Neuronal stem cell (in vitro differentiated cells): Measurements from ENCODE around the gene USF2.
A peak's percentile ranks its signal among the peaks of the same experiment; 100 is the strongest.

ENCODE experiments used
- DNase-seq: peaks from one replicate; pipeline ENCODE4 v3.0.0-alpha.2; 2013; ENCODE audit warnings: low spot score
- H2AFZ ChIP-seq: one replicate; pipeline ENCODE4 v1.6.1; 2013; ENCODE audit warnings: mild to moderate bottlenecking, low read length, inconsistent platforms
- H2AK5ac ChIP-seq: 2 replicates; pipeline ENCODE4 v1.6.1; 2013; ENCODE audit warnings: low read depth, mild to moderate bottlenecking, inconsistent platforms, low read length, moderate library complexity, mixed read lengths
- H2BK120ac ChIP-seq: 2 replicates; pipeline ENCODE4 v1.6.1; 2013; ENCODE audit warnings: low read depth, mild to moderate bottlenecking, inconsistent platforms, low read length, moderate library complexity, mixed read lengths
- H2BK12ac ChIP-seq: one replicate; pipeline ENCODE4 v1.6.1; 2013; ENCODE audit warnings: low read length, inconsistent platforms
- H2BK15ac ChIP-seq: 2 replicates; pipeline ENCODE4 v1.6.1; 2013; ENCODE audit warnings: mild to moderate bottlenecking, low read length, inconsistent platforms, mixed read lengths
- H2BK5ac ChIP-seq: one replicate; pipeline ENCODE4 v1.6.1; 2013; ENCODE audit warnings: inconsistent platforms, mild to moderate bottlenecking, low read length, moderate library complexity
- H3K14ac ChIP-seq: one replicate; pipeline ENCODE4 v1.6.1; 2013; ENCODE audit warnings: low read length, inconsistent platforms
- H3K18ac ChIP-seq: 2 replicates; pipeline ENCODE4 v1.6.1; 2013; ENCODE audit warnings: low read length, inconsistent platforms
- H3K23ac ChIP-seq: 2 replicates; pipeline ENCODE4 v1.6.1; 2013; ENCODE audit warnings: low read depth, mild to moderate bottlenecking, mixed read lengths, low read length, inconsistent platforms; ENCODE audit not compliant: poor library complexity
- H3K27ac ChIP-seq: replicated peaks from 3 replicates; pipeline ENCODE4 v1.5.1; 2013; ENCODE audit warnings: low read length, inconsistent platforms
- H3K27me3 ChIP-seq, 3 experiments: 2 replicates each; pipeline ENCODE4 v1.6.1; 2013; ENCODE audit warnings: low read length in 3 of 3, mild to moderate bottlenecking in 2 of 3, inconsistent platforms in 1 of 3, low read depth in 1 of 3, mixed read lengths in 1 of 3, moderate library complexity in 1 of 3; ENCODE audit not compliant: control insufficient read depth in 3 of 3, insufficient read depth in 3 of 3
- H3K36me3 ChIP-seq, 2 donors: replicated peaks in 1 of 2; 2 replicates each; pipeline ENCODE4 v1.6.1; 2013; ENCODE audit warnings: low read length in 2 of 2; ENCODE audit not compliant: control insufficient read depth in 2 of 2, insufficient read depth in 2 of 2
- H3K4ac ChIP-seq: 2 replicates; pipeline ENCODE4 v1.6.1; 2013; ENCODE audit warnings: inconsistent platforms, mild to moderate bottlenecking, low read length, moderate library complexity
- H3K4me1 ChIP-seq, 2 donors: 1 replicate in 1 of 2; 2 replicates in 1 of 2; pipeline ENCODE4 v1.6.1; 2013; ENCODE audit warnings: low read length in 2 of 2, low read depth in 1 of 2; ENCODE audit not compliant: control insufficient read depth in 2 of 2, insufficient read depth in 1 of 2
- H3K4me2 ChIP-seq: one replicate; pipeline ENCODE4 v1.6.1; 2013; ENCODE audit warnings: mild to moderate bottlenecking, low read length, inconsistent platforms; ENCODE audit not compliant: insufficient read depth, poor library complexity, severe bottlenecking
- H3K4me3 ChIP-seq, 2 donors: 2 replicates each; pipeline ENCODE4 v1.5.1; 2013; ENCODE audit warnings: low read length in 2 of 2, mild to moderate bottlenecking in 2 of 2, inconsistent platforms in 1 of 2, moderate library complexity in 1 of 2
- H3K79me1 ChIP-seq: one replicate; pipeline ENCODE4 v1.6.1; 2013; ENCODE audit warnings: low read depth, mild to moderate bottlenecking, inconsistent platforms, low read length, moderate library complexity
- H3K9ac ChIP-seq: one replicate; pipeline ENCODE4 v1.6.1; 2013; ENCODE audit warnings: mild to moderate bottlenecking, low read depth, low read length, inconsistent platforms; ENCODE audit not compliant: poor library complexity
- H3K9me3 ChIP-seq, 2 donors: replicated peaks in 1 of 2; 2 replicates each; pipeline versions ENCODE3 to v1.6.1; 2013; ENCODE audit warnings: low read length in 2 of 2, mild to moderate bottlenecking in 2 of 2, inconsistent platforms in 1 of 2, low read depth in 1 of 2, mixed read lengths in 1 of 2, moderate library complexity in 1 of 2; ENCODE audit not compliant: control insufficient read depth in 2 of 2, insufficient read depth in 1 of 2
- H4K8ac ChIP-seq: one replicate; pipeline ENCODE4 v1.6.1; 2013; ENCODE audit warnings: low read depth, mild to moderate bottlenecking, inconsistent platforms, low read length, moderate library complexity
- H4K91ac ChIP-seq: one replicate; pipeline ENCODE4 v1.6.1; 2013; ENCODE audit warnings: low read length, low read depth, mild to moderate bottlenecking, inconsistent platforms; ENCODE audit not compliant: poor library complexity
- WGBS, 2 donors: extraction: QIAGEN DNeasy Blood & Tissue Kit; methylation state at CpG; one replicate each; pipeline ENCODE4 v1.1.7; 2013; ENCODE audit warnings: missing lambda C conversion rate in 2 of 2, mixed read lengths in 1 of 2; ENCODE audit not compliant: insufficient read length in 2 of 2, insufficient replicate concordance in 1 of 2; ENCODE audit errors: extremely low coverage in 2 of 2; 5-methylcytosine and 5-hydroxymethylcytosine counted together

The USF2 gene

GRCh38 chr19:35279985-35280821, 11.4 kb downstream of the USF2 start:
- peaks cover 0 to 3% of the 10 kb centered on the region in 2 donors for H3K9me3 ChIP-seq
- peaks cover 16 to 40% of the 10 kb centered on the region in 2 donors for H3K36me3 ChIP-seq
- no peak overlapping the region for H2BK120ac ChIP-seq
- no peak overlapping the region for H3K14ac ChIP-seq
- no peak overlapping the region for H4K8ac ChIP-seq
- H3K9ac ChIP-seq = no peak overlapping the region
- no peaks in the 10 kb centered on the region for H3K79me1 ChIP-seq
- peaks cover 0 to 4% (median 2%) of the 10 kb centered on the region in 3 experiments for H3K27me3 ChIP-seq
- no peak overlapping the region for H2AFZ ChIP-seq
- H3K18ac ChIP-seq = no peak overlapping the region
- peak overlapping the region; percentile 2 for H3K23ac ChIP-seq
- WGBS, 2 donors = no CpG with 5 or more reads among the region's 12 CpGs
- no peak overlapping the region for H3K27ac ChIP-seq
- no peak overlapping the region for H2BK5ac ChIP-seq
- H2BK15ac ChIP-seq = no peak overlapping the region
- no peak for DNase-seq
- H3K4ac ChIP-seq = no peak overlapping the region
- H2BK12ac ChIP-seq = no peak overlapping the region
- H3K4me3 ChIP-seq = no peak overlapping the region
- no peak overlapping the region for H2AK5ac ChIP-seq
- no peak overlapping the region for H3K4me2 ChIP-seq
- peaks cover 0 to 8% of the 10 kb centered on the region in 2 donors for H3K4me1 ChIP-seq
- H4K91ac ChIP-seq = no peak overlapping the region

GRCh38 chr19:35281303-35281702, 12.5 kb downstream of the USF2 start:
- Histone ChIP-seq H4K8ac (no peak overlapping the region), H2BK120ac (no peak overlapping the region), H3K27me3 (peaks cover 0 to 7% (median 2%) of the 10 kb centered on the region in 3 experiments), H3K9me3 (peaks cover 0 to 3% of the 10 kb centered on the region in 2 donors), H3K27ac (no peak overlapping the region), H3K4ac (no peak overlapping the region), H2BK5ac (no peak overlapping the region), H3K18ac (no peak overlapping the region), H3K79me1 (no peaks in the 10 kb centered on the region), H3K4me3 (no peak overlapping the region), H4K91ac (no peak overlapping the region), H2BK12ac (no peak overlapping the region), H3K23ac (no peak overlapping the region), H2BK15ac (no peak overlapping the region), H2AK5ac (no peak overlapping the region), H3K9ac (no peak overlapping the region), H3K4me2 (no peak overlapping the region), H3K14ac (no peak overlapping the region), H2AFZ (no peak overlapping the region), H3K36me3 (peaks cover 15 to 29% of the 10 kb centered on the region in 2 donors), H3K4me1 (peaks cover 0 to 8% of the 10 kb centered on the region in 2 donors)
- no CpG with 5 or more reads among the region's 4 CpGs for WGBS, 2 donors
- no peak for DNase-seq

GRCh38 chr19:35284153-35285094, 15.7 kb downstream of the USF2 start:
- Histone ChIP-seq H4K91ac (peak overlapping the region; percentile 88), H2BK12ac (no peak overlapping the region), H2BK120ac (no peak overlapping the region), H2AFZ (peak overlapping the region; percentile 53), H3K4ac (no peak overlapping the region), H3K9ac (no peak overlapping the region), H3K27me3 (peaks cover 0 to 10% (median 2%) of the 10 kb centered on the region in 3 experiments), H2AK5ac (peak overlapping the region; percentile 51), H4K8ac (no peak overlapping the region), H3K9me3 (peaks cover 0 to 3% of the 10 kb centered on the region in 2 donors), H3K4me1 (peaks cover 0 to 8% of the 10 kb centered on the region in 2 donors), H3K27ac (no peak overlapping the region), H3K14ac (no peak overlapping the region), H3K23ac (peak overlapping the region; percentile 44), H2BK15ac (peak overlapping the region; percentile 45), H3K18ac (peak overlapping the region; percentile 27), H3K79me1 (no peaks in the 10 kb centered on the region), H3K36me3 (peaks cover under 1 to 3% of the 10 kb centered on the region in 2 donors), H3K4me2 (peak overlapping the region; percentile 3), H2BK5ac (no peak overlapping the region), H3K4me3 (no peak overlapping the region)
- WGBS, 2 donors = no CpG with 5 or more reads among the region's 17 CpGs
- no peak for DNase-seq
